Transverse colon (tissue), 4 donors: Measurements from ENCODE around the gene COPA.

ENCODE experiments used
- POLR2A ChIP-seq: fragments of 450-650 bp; IDR thresholded peaks from one replicate; pipeline ENCODE4 v1.6.1; 2016; ENCODE audit warnings: antibody characterized with exemption, mild to moderate bottlenecking, moderate library complexity
- POLR2AphosphoS5 ChIP-seq, 3 donors: sonication (generic); formaldehyde crosslinking; IDR thresholded peaks; one replicate each; pipeline ENCODE4 v1.6.1; 2016; ENCODE audit warnings: antibody characterized with exemption in 3 of 3
- TF ChIP-seq, protein P1 (sequence below), 5 experiments: fragments of 200-600 bp in 3 of 5; fragments of 450-650 bp in 2 of 5; sonication (generic) in 3 of 5; IDR thresholded peaks; 1 replicate in 2 of 5; 2 replicates in 3 of 5; pipeline ENCODE4 v1.5.1; 2016 to 2017; ENCODE audit warnings: antibody characterized with exemption in 5 of 5, inconsistent platforms in 3 of 5, mild to moderate bottlenecking in 2 of 5, moderate library complexity in 1 of 5

DNA sequence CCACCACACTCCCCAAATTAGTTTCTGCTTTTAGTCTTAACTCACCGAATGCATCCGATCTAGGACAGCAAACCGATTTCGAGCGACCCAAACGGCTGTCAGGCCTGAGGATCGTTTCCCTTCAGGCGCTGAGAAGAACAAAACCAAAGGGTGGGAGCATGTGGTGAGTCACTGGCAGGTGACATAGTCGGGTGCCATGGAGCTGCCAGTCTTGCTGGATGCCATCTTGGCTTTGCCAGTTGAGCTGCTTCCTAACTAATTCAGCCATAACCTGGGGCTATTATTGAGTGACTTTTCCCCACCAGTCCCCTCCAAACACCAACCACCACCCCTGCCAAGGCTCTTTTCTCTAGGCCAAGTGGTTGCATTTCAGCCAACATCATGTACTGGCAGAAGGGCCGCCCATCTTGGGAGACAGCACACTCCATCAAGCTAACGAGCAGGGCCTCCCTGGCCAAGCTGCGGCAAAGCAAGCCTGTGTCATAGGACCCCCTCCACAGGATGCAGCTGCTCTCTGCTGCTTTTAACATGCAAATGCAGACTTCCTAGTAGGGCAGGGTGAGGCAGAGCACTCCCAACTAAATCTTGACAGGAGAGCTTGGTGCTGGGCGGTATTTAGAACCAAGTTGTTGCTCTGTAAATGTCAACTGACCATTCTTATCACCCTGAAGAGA is 35.8 kb downstream of the COPA start:
- TF ChIP-seq, protein P1, sequence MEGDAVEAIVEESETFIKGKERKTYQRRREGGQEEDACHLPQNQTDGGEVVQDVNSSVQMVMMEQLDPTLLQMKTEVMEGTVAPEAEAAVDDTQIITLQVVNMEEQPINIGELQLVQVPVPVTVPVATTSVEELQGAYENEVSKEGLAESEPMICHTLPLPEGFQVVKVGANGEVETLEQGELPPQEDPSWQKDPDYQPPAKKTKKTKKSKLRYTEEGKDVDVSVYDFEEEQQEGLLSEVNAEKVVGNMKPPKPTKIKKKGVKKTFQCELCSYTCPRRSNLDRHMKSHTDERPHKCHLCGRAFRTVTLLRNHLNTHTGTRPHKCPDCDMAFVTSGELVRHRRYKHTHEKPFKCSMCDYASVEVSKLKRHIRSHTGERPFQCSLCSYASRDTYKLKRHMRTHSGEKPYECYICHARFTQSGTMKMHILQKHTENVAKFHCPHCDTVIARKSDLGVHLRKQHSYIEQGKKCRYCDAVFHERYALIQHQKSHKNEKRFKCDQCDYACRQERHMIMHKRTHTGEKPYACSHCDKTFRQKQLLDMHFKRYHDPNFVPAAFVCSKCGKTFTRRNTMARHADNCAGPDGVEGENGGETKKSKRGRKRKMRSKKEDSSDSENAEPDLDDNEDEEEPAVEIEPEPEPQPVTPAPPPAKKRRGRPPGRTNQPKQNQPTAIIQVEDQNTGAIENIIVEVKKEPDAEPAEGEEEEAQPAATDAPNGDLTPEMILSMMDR (IDR thresholded peaks at IDR 0.05), result no peak
- no peak for TF ChIP-seq POLR2AphosphoS5 (IDR thresholded peaks at IDR 0.05)
- no peak for TF ChIP-seq POLR2A
